HepG2 (cell line): Measurements from ENCODE around the gene SS18L1. TPM values are rescaled to one million over a fixed set of nuclear protein-coding genes. Genes with fewer than 3 reads are reported as not detected.
A peak's percentile ranks its signal among the peaks of the same experiment; 100 is the strongest.

ENCODE experiments used
- EP300 ChIP-seq, 3 experiments: sonication (generic) in 1 of 3; formaldehyde crosslinking in 1 of 3; IDR thresholded peaks; 2 replicates each; pipeline versions ENCODE4 v1.5.1 to v1.6.1; 2011 to 2020; ENCODE audit warnings: low read depth in 2 of 3, low read length in 2 of 3, borderline replicate concordance in 1 of 3, improper control_type of control experiment in 1 of 3, mild to moderate bottlenecking in 1 of 3, missing genetic modification reagents in 1 of 3, moderate library complexity in 1 of 3
- ERF ChIP-seq: IDR thresholded peaks from 2 replicates; pipeline ENCODE4 v1.6.1; 2018; ENCODE audit warnings: missing biosample characterization, missing genetic modification reagents
- FOXA3 ChIP-seq: IDR thresholded peaks from 2 replicates; pipeline ENCODE4 v1.6.1; 2016; ENCODE audit warnings: missing genetic modification reagents, missing compliant biosample characterization
- MLLT10 ChIP-seq: sonication (generic); formaldehyde crosslinking; IDR thresholded peaks from 2 replicates; pipeline ENCODE4 v1.4.0; 2020; ENCODE audit warnings: missing genetic modification reagents
- NR3C1 ChIP-seq: sonication (generic); formaldehyde crosslinking; IDR thresholded peaks from 2 replicates; pipeline ENCODE4 v1.4.0; 2020; ENCODE audit warnings: missing genetic modification reagents
- TCF12 ChIP-seq, 2 experiments: fragments of 450-650 bp in 1 of 2; sonication (generic) in 1 of 2; formaldehyde crosslinking in 1 of 2; IDR thresholded peaks; 2 replicates each; pipeline versions ENCODE4 v1.6.1 to v1.8.0; 2017 to 2022; ENCODE audit warnings: antibody characterized with exemption in 1 of 2, mild to moderate bottlenecking in 1 of 2, missing genetic modification reagents in 1 of 2, moderate library complexity in 1 of 2
- ZBTB4 ChIP-seq: sonication (generic); formaldehyde crosslinking; IDR thresholded peaks from 2 replicates; pipeline ENCODE4 v1.4.0; 2020; ENCODE audit warnings: missing genetic modification reagents, mild to moderate bottlenecking, borderline replicate concordance
- ZNF136 ChIP-seq: sonication (generic); formaldehyde crosslinking; IDR thresholded peaks from 2 replicates; pipeline ENCODE4 v1.8.1; 2022; ENCODE audit warnings: low read depth, mild to moderate bottlenecking, moderate library complexity, missing genetic modification reagents
- ZNF235 ChIP-seq: sonication (generic); formaldehyde crosslinking; IDR thresholded peaks from 2 replicates; pipeline ENCODE4 v1.8.1; 2023; ENCODE audit warnings: mild to moderate bottlenecking, missing genetic modification reagents, borderline replicate concordance
- ZNF44 ChIP-seq: sonication (generic); formaldehyde crosslinking; IDR thresholded peaks from 2 replicates; pipeline ENCODE4 v1.5.1; 2020; ENCODE audit warnings: mild to moderate bottlenecking, missing genetic modification reagents
- ZNF609 ChIP-seq: sonication (generic); formaldehyde crosslinking; IDR thresholded peaks from 2 replicates; pipeline ENCODE4 v1.4.0; 2020; ENCODE audit warnings: mild to moderate bottlenecking, missing genetic modification reagents, borderline replicate concordance
- ZNF670 ChIP-seq: sonication (generic); formaldehyde crosslinking; IDR thresholded peaks from 2 replicates; pipeline ENCODE4 v1.8.0; 2022; ENCODE audit warnings: mild to moderate bottlenecking, missing genetic modification reagents, borderline replicate concordance
- ZSCAN31 ChIP-seq: sonication (generic); formaldehyde crosslinking; IDR thresholded peaks from 2 replicates; pipeline ENCODE4 v1.5.0; 2020; ENCODE audit warnings: low read depth, mild to moderate bottlenecking, missing genetic modification reagents
- polyA plus RNA-seq, 8 experiments: library from polyadenylated mRNA; depleted of rRNA in 3 of 8; stranded (reverse) in 7 of 8; unstranded in 1 of 8; fragments of >200 nt; fragmentation: Illumina TruSeq in 4 of 8; extraction: Trizol in 4 of 8; gene quantifications; 2 replicates each; pipeline versions ENCODE4 v1.2.1 to v1.2.3, GENCODE V29; 2011 to 2016; ENCODE audit warnings: low read depth in 4 of 8, missing spikeins in 1 of 8, mixed read lengths in 1 of 8; ENCODE audit not compliant: insufficient read depth in 1 of 8
- total RNA-seq, 5 experiments: library from RNA; depleted of rRNA; stranded (reverse); fragments of >200 nt; fragmentation: Illumina TruSeq; extraction: Trizol; gene quantifications; 2 replicates each; pipeline ENCODE4 v1.2.3, GENCODE V29; 2016; ENCODE audit warnings: low read depth in 1 of 5
- TF ChIP-seq, protein P1 (sequence below): sonication (generic); formaldehyde crosslinking; IDR thresholded peaks from 2 replicates; pipeline ENCODE4 v1.4.0; 2020; ENCODE audit warnings: low read depth, mild to moderate bottlenecking, missing genetic modification reagents
- TF ChIP-seq, protein P2 (sequence below): IDR thresholded peaks from 2 replicates; pipeline ENCODE4 v1.6.1; 2016; ENCODE audit warnings: missing compliant biosample characterization, missing genetic modification reagents, borderline replicate concordance
- TF ChIP-seq, protein P3 (sequence below): IDR thresholded peaks from 2 replicates; pipeline ENCODE4 v1.6.1; 2016; ENCODE audit warnings: mild to moderate bottlenecking, missing biosample characterization, missing genetic modification reagents

SS18L1 gene
- total and polyA plus RNA-seq, 2 of the 13 experiments (the other 11 are each of a cell fraction or from before 2014, with no cell fraction given): 17.8 to 27.6 TPM

- TF ChIP-seq, protein P1, sequence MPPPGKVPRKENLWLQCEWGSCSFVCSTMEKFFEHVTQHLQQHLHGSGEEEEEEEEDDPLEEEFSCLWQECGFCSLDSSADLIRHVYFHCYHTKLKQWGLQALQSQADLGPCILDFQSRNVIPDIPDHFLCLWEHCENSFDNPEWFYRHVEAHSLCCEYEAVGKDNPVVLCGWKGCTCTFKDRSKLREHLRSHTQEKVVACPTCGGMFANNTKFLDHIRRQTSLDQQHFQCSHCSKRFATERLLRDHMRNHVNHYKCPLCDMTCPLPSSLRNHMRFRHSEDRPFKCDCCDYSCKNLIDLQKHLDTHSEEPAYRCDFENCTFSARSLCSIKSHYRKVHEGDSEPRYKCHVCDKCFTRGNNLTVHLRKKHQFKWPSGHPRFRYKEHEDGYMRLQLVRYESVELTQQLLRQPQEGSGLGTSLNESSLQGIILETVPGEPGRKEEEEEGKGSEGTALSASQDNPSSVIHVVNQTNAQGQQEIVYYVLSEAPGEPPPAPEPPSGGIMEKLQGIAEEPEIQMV (CRISPR knock-in tag): no peak
- TF ChIP-seq ZNF44 (CRISPR knock-in tag): peak; percentile 84; the same call in 1 of the 2 replicates
- no peak for TF ChIP-seq NR3C1 (CRISPR knock-in tag)
- TF ChIP-seq TCF12 (IDR thresholded peaks at IDR 0.05): no peak
- no peak for TF ChIP-seq TCF12 (CRISPR knock-in tag; IDR thresholded peaks at IDR 0.05)
- TF ChIP-seq ZNF670 (CRISPR knock-in tag): 0 out of 2 replicates have a peak, but pooled peaks have one; percentile 53
- TF ChIP-seq ZNF609: no peak; the same call in 1 of the 2 replicates
- peak; percentile 58 to 62; a peak in 2 of 4 replicates for TF ChIP-seq EP300 (IDR thresholded peaks at IDR 0.05; ENCODE audit: low read depth in 2 of 2, low read length in 2 of 2)
- TF ChIP-seq EP300 (CRISPR knock-in tag; IDR thresholded peaks at IDR 0.05; ENCODE audit: borderline replicate concordance): peak; percentile 53; the same call in 1 of the 2 replicates
- TF ChIP-seq, protein P2, sequence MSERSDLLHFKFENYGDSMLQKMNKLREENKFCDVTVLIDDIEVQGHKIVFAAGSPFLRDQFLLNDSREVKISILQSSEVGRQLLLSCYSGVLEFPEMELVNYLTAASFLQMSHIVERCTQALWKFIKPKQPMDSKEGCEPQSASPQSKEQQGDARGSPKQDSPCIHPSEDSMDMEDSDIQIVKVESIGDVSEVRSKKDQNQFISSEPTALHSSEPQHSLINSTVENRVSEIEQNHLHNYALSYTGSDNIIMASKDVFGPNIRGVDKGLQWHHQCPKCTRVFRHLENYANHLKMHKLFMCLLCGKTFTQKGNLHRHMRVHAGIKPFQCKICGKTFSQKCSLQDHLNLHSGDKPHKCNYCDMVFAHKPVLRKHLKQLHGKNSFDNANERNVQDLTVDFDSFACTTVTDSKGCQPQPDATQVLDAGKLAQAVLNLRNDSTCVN (CRISPR knock-in tag): no peak; the same call in 1 of the 2 replicates
- TF ChIP-seq FOXA3 (CRISPR knock-in tag): peak; percentile 84
- TF ChIP-seq ERF (CRISPR knock-in tag): 0 out of 2 replicates have a peak, but pooled peaks have one; percentile 53
- TF ChIP-seq ZNF235: no peak
- TF ChIP-seq, protein P3, sequence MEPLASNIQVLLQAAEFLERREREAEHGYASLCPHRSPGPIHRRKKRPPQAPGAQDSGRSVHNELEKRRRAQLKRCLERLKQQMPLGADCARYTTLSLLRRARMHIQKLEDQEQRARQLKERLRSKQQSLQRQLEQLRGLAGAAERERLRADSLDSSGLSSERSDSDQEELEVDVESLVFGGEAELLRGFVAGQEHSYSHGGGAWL: no peak
- TF ChIP-seq ZBTB4: peak; percentile 50; the same call in 1 of the 2 replicates
- TF ChIP-seq ZSCAN31 (CRISPR knock-in tag): no peak
- TF ChIP-seq ZNF136 (CRISPR knock-in tag): peak; percentile 86; the same call in 1 of the 2 replicates
- no peak for TF ChIP-seq MLLT10 (CRISPR knock-in tag)
These were observed 8.8 kb upstream of the SS18L1 start (continued) for GRCh38 chr20:62134735-62135231.
